VCaP (cell line): ENCODE results near the gene EDNRB.
"Not testable (repeated sequence)": the region's sequence is repeated elsewhere in the genome, so short reads cannot be mapped to it uniquely, and the experiment has no call there.

Experiments used
- H3K27ac ChIP-seq: fragments of 450-650 bp; 2 replicates; pipeline ENCODE4 v1.5.1; 2017
- CTCF ChIP-seq: fragments of 450-650 bp; conservative IDR thresholded peaks from 2 replicates; pipeline ENCODE4 v1.5.1; 2017; ENCODE audit warnings: mild to moderate bottlenecking, moderate library complexity

The EDNRB gene

GRCh38 chr13:77861741-77862140 is 56.9 kb downstream of the EDNRB start:
- no peak overlapping the region for H3K27ac ChIP-seq
- no peak for TF ChIP-seq CTCF

DNA sequence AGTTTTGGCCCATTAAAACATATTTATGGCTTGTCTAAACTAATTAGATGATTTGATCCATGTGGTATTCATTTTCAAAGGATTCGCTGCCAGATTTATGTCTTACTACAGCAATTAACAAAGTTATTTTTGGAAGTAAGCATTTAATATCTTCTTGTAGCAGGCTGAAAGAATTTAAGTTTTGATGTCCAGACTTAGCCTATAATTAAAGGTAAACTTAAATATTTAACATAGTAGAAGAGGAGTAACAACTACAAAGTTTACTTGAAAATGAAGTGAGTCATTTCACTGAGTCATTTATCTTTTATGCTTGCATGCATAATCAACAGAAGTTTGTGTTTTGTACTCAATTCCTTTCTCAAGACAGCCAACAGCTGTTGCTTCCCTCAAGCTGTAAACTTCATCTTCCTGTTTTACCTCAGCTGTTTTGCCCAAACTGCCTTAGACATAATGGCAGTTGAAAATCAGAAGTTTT is 58.1 kb downstream of the EDNRB start:
- H3K27ac ChIP-seq = no peak overlapping the region
- TF ChIP-seq CTCF = no peak

DNA sequence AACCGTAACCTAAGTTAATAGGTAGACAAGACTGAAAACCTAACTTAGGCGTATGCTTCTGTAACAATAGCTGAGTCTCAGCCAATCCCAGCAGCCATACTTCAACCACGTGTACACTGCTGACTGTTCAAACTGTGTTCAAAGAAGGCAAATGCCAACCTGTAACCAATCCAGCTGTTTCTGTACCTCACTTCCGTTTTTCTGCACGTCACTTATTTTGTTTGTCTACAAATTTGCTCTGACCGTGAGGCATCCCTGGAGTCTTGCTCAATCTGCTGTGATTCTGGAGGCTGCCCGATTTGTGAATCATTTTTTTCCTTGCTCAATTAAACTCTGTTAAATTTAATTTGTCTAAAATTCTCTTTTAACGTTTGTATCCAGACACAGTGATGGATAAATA is 59.2 kb downstream of the EDNRB start:
- no peak overlapping the region for H3K27ac ChIP-seq

DNA sequence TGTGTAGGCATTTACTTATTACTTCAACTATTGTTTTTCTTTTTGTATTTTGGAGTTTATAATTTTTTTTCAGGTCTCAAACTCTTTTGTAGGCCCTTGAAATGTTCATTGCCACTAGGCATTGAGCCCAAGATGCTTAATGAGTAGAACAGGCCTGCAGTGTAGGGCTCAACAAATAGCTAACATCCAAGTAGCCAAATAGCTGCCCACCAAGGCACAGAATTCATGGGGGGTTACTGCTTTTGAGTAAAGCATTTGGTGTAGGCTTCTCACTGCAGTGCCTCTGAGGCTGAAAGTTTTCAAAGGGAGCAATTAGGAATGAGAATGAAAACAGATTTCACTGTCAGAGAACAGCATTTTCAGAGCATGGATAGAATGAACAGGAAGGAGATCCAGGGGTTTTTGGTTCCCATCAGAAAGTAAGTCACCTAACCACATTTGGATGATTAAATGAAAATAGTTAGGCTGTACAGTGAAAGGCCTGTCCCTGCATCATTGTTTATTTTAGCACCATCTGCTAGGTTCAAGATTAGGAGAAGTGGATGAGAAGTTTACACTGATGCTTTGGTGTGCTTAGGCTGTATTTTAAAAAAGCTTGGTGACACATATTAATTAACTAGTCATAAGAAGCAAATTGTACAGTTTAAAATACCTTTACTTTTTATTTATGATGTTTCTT is 61.0 kb downstream of the EDNRB start:
- no peak for TF ChIP-seq CTCF
- no peak overlapping the region for H3K27ac ChIP-seq

More for the DNA sequence above, 59.2 kb downstream of the EDNRB start:
- no peak for TF ChIP-seq CTCF

DNA sequence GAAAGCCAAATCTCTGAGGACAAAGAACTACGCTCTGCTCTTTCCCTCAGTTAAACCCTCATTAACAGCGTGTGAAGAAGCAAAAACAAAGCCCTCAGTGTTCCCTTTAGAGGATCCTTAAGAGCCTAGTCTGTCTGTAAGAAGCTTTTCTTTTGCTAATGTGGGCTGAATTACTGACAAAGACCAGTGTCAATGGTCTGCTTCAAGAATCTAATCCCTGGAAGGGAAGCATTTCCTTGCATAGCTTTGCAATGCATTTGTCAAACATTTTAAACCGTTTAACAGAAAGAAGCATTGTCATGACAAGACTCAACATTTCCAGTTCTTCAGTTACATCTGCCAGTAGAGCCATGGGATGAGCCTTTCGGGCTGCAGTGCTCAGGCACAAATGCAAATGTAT is 64.9 kb downstream of the EDNRB start:
- TF ChIP-seq CTCF = no peak
- no peak overlapping the region for H3K27ac ChIP-seq

DNA sequence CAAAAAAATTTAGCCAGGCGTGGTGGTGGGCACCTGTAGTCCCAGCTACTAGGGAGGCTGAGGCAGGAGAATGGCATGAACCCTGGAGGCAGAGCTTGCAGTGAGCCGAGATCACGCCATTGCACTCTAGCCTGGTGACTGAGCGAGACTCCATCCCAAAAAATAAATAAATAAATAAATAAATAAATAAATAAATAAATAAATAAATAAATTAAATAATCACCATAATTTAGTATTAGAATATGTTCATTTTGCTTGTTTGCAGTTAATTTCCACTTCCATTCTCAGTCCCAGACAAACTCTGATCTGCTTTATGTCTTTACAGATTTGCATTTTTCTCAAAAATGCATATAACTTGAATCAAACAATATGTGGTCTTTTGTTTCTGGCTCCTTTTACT is 70.6 kb downstream of the EDNRB start:
- H3K27ac ChIP-seq = not testable (repeated sequence)

- TF ChIP-seq CTCF = no peak
- no peak overlapping the region for H3K27ac ChIP-seq
These were observed 72.5 kb downstream of the EDNRB start for GRCh38 chr13:77846173-77846572.
